BE2C (cell line): ENCODE measurements around the gene KRT13.
"Not testable (repeated sequence)": the region's sequence is repeated elsewhere in the genome, so short reads cannot be mapped to it uniquely, and the experiment has no call there.

Source experiments
- DNase-seq: peaks from one replicate; pipeline ENCODE4 v3.0.0-alpha.2; 2020
- H3K27me3 ChIP-seq: fragments of 250-450 bp; sonication (Bioruptor Pico); 2 replicates; pipeline ENCODE4 v1.5.1; 2020; ENCODE audit warnings: mild to moderate bottlenecking
- H3K36me3 ChIP-seq: fragments of 250-450 bp; sonication (Bioruptor Pico); 2 replicates; pipeline ENCODE4 v1.5.1; 2020; ENCODE audit warnings: mild to moderate bottlenecking
- H3K4me1 ChIP-seq: fragments of 250-450 bp; sonication (Bioruptor Pico); 2 replicates; pipeline ENCODE4 v1.5.1; 2020
- H3K4me3 ChIP-seq: 2 replicates; pipeline ENCODE4 v1.5.1; 2011; ENCODE audit warnings: low read depth, low read length
- H3K9me3 ChIP-seq: fragments of 250-450 bp; sonication (Bioruptor Pico); 2 replicates; pipeline ENCODE4 v1.5.1; 2020
- TF ChIP-seq, protein P1 (sequence below): IDR thresholded peaks from 2 replicates; pipeline ENCODE4 v1.5.1; 2012; ENCODE audit warnings: mild to moderate bottlenecking, low read depth, low read length

Gene KRT13

DNA sequence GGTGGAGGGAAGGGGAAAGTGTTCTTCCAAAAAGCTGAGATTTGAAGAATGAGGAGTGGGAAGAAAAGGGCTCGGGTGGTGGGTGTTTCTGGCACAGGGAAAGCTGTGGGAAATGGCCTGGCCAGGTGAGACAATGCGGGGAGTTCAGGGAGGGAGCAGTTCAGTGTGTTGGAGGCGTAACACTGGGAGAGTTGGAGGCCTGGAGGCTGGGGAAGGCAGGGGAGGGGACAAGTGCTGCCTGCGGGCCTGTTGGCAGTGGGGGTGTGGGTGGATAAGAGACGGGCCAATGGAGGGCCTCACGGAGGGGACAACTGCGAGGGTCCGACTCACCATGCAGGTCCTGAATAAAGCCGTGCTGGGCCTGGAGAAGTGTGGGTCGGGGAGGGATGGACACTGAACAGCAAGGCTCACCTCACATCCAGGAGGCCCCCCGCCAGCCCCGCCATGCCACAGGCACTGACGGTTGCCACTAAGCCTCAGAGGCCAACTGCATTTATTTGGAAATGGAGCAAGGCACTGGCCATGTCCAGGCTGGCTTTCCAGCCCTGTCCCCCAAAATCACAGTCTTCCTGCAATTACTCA is 40.5 kb upstream of the KRT13 start:
- Histone ChIP-seq H3K9me3 (0 out of 2 replicates have a peak, but pooled peaks cover 2% of the 10 kb centered on the region), H3K4me1 (peaks cover 19% of the 10 kb centered on the region), H3K27me3 (no peaks in the 10 kb centered on the region), H3K36me3 (no peaks in the 10 kb centered on the region), H3K4me3 (no peak overlapping the region)
- TF ChIP-seq, protein P1, sequence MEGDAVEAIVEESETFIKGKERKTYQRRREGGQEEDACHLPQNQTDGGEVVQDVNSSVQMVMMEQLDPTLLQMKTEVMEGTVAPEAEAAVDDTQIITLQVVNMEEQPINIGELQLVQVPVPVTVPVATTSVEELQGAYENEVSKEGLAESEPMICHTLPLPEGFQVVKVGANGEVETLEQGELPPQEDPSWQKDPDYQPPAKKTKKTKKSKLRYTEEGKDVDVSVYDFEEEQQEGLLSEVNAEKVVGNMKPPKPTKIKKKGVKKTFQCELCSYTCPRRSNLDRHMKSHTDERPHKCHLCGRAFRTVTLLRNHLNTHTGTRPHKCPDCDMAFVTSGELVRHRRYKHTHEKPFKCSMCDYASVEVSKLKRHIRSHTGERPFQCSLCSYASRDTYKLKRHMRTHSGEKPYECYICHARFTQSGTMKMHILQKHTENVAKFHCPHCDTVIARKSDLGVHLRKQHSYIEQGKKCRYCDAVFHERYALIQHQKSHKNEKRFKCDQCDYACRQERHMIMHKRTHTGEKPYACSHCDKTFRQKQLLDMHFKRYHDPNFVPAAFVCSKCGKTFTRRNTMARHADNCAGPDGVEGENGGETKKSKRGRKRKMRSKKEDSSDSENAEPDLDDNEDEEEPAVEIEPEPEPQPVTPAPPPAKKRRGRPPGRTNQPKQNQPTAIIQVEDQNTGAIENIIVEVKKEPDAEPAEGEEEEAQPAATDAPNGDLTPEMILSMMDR: no peak
- DNase-seq: no peak

DNA sequence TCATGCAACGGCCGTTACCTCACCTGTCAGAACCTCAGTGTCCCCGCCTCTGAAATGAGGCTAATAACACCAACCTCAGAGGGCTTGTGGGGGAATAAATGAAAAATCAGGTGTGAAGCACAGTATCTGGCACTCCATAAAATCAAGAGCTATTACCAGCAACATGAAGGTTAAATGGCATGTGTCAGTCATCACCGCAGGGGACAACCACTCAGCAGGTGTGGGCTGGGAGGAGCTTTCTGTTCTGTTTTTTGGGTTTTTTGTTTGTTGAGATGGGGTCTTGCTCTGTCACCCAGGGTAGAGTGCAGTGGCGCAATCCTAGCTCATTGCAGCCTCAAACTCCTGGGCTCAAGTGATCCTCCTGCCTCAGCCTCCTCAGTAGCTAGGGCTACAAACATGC is 39.5 kb upstream of the KRT13 start:
- TF ChIP-seq, protein P1: no peak
- DNase-seq: no peak
- H3K4me1 ChIP-seq: peaks cover 19% of the 10 kb centered on the region

DNA sequence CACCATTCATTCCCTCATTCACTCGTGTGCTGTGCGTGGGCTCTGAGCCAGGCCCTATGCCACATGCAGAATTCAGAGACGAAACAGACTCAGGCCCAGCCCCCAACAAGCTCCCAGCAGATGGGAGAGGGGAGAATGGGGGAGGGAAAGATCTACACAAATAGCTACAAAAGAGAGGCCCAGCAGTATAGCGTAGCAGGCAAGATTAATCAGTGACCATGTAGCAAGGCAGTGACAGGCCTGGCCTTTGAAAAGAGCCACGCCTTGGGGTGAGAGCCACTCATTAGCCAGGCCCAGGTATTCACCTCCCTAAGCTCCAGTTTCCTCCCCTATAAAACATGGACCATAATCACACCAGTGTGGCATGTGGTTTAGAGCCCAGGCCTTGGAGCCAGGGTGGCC is 39.1 kb upstream of the KRT13 start:
- no peaks in the 10 kb centered on the region for H3K36me3 ChIP-seq
- no peaks in the 10 kb centered on the region for H3K27me3 ChIP-seq
- TF ChIP-seq, protein P1: no peak
- H3K4me3 ChIP-seq: no peak overlapping the region
- DNase-seq: peak; percentile 85
- peaks cover 21% of the 10 kb centered on the region for H3K4me1 ChIP-seq
- 0 out of 2 replicates have a peak, but pooled peaks cover 2% of the 10 kb centered on the region for H3K9me3 ChIP-seq

More for the DNA sequence above, 39.5 kb upstream of the KRT13 start:
- Histone ChIP-seq H3K9me3 (0 out of 2 replicates have a peak, but pooled peaks cover 2% of the 10 kb centered on the region), H3K36me3 (no peaks in the 10 kb centered on the region), H3K4me3 (no peak overlapping the region), H3K27me3 (no peaks in the 10 kb centered on the region)

DNA sequence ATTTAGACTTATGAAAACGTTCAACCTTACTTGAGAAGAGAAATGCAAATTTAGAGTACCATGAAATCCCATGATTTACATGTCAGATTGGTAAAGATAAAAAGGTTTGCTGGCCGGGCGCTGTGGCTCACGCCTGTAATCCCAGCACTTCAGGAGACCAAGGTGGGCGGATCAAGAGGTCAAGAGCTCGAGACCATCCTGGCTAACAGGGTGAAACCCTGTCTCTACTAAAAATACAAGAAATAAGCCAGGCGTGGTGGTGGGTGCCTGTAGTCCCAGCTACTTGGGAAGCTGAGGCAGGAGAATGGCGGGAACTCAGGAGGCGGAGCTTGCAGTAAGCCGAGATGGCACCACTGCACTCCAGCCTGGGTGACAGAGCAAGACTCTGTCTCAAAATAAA is 37.4 kb upstream of the KRT13 start:
- not testable (repeated sequence) for H3K27me3 ChIP-seq, H3K36me3 ChIP-seq, DNase-seq, H3K4me3 ChIP-seq, H3K9me3 ChIP-seq
- peaks cover 24% of the 10 kb centered on the region for H3K4me1 ChIP-seq

DNA sequence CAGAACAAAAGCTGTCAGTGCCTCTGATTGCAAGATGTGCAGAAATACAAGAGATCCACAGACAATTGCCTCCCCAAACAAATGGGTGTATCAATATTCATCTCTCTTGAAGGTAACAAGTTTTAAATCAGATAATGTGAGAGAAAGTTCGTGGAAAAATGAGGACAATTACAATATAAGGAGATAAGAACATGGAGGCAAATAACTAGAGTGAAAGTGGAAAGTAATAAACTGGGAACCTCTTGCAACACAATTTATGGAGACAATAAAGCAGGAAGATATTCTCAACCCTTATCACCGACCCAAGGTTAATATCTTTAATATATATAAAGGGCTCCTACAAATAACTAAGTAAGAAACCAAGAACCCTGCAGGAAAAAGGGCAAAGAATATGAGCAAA is 36.9 kb upstream of the KRT13 start:
- Histone ChIP-seq H3K4me3 (no peak overlapping the region), H3K9me3 (0 out of 2 replicates have a peak, but pooled peaks cover 2% of the 10 kb centered on the region), H3K36me3 (no peaks in the 10 kb centered on the region), H3K4me1 (peaks cover 25% of the 10 kb centered on the region), H3K27me3 (no peaks in the 10 kb centered on the region)
- TF ChIP-seq, protein P1: no peak
- no peak for DNase-seq

DNA sequence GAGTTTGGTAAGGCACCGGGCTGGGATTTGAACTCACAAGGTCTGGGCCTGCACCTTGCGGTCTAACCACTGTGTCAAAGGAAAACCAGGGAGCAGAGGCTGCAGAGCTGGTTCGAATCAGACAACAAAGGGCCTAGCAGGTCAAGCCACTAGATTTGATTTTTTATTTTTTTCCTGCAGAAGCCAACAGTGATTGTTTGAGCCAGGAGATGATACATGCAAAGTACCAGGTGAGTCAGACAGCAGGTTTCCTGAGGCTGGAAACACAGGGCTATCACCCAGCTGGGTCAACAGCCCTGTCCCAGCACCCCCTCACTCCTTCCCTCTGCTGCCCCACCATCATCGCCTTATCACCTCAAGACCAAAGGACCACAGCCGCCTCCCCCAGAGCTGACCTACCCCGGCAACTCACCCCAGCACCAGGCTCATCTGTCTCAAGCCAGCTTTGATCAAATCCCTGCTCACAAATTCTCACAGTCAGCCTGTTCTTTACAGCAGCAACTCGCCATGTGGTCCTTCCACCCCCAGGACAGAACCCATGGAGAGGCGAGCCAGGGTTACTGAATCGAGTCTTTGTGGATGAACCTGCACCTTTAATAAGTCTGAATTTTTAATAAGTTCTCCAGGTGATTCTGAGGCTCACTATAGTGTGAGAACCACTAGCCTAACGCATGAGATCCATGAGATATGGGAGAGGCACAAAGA is 35.7 kb upstream of the KRT13 start:
- no peaks in the 10 kb centered on the region for H3K36me3 ChIP-seq
- DNase-seq: no peak
- TF ChIP-seq, protein P1: no peak
- H3K4me1 ChIP-seq: peaks cover 32% of the 10 kb centered on the region
- H3K4me3 ChIP-seq: no peak overlapping the region
- H3K27me3 ChIP-seq: no peaks in the 10 kb centered on the region
- no peaks in the 10 kb centered on the region for H3K9me3 ChIP-seq
